GM10266 (cell line): ENCODE data around the gene F13A1.

Experiments
- DNase-seq: peaks from one replicate; pipeline ENCODE4 v3.0.0; 2012; ENCODE audit errors: extremely low spot score
- CTCF ChIP-seq: IDR thresholded peaks from 2 replicates; pipeline ENCODE4 v1.5.1; 2012; ENCODE audit warnings: mild to moderate bottlenecking, low read depth; ENCODE audit not compliant: control insufficient read depth, insufficient read depth; ENCODE audit errors: missing control alignments

F13A1 gene

DNA sequence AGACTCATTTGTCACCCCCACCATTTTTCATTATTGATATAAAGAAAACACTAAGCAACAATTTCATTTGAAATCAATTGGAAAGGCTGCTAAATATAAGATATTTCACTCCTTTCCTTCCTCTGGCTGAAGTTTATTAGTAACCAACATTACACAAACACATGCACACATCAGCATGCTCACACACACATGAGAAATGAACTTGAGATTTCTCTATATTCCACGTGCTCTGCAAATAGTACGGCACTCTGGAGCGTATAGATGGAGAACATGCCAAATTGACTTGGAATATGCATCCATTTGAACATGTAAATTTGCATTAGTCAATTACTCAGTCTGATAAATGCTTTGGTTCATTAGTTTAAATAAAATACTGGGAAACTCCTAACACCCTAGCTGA lies 37.1 kb upstream of the F13A1 start:
- no peak for DNase-seq
- TF ChIP-seq CTCF, result no peak

DNA sequence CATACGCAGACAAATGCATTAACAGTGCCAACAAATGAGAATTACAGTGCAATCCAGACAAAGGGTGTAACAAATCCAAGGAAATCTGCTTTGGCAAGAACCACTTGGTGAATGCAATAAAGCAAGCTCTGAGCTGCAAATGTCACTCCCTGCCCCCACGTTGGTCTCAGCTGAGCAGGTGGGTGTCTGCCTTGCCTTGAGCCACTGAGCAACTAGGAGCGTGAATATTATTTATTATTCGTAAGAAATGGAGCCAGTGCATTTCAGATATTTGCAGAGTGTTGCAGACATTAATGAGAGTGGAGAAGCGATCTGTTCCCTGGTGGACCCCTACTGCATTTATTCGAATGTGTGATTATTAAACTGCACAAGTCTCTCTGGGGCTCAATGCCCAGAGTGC lies 36.6 kb upstream of the F13A1 start:
- DNase-seq, result no peak
- no peak for TF ChIP-seq CTCF

DNA sequence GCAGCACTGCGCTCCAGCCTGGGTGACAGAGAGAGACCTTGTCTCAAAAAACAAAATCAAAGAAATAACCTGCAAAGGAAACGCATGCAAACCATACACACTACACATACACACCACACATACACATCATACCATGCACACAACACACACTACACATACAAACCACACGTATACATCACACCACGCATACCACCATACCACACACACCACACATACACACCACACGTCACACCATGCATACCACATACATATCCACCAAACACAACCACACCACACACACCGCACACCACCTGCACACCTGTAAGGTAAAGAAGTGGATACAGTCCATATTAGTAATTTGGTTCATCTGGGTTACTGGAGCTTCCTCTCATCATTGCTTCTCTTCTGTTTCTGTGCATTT lies 32.3 kb upstream of the F13A1 start:
- DNase-seq, result no peak
- no peak for TF ChIP-seq CTCF

GRCh38 chr6:6351511-6352025 lies 31.1 kb upstream of the F13A1 start:
- no peak for DNase-seq
- TF ChIP-seq CTCF, result no peak

DNA sequence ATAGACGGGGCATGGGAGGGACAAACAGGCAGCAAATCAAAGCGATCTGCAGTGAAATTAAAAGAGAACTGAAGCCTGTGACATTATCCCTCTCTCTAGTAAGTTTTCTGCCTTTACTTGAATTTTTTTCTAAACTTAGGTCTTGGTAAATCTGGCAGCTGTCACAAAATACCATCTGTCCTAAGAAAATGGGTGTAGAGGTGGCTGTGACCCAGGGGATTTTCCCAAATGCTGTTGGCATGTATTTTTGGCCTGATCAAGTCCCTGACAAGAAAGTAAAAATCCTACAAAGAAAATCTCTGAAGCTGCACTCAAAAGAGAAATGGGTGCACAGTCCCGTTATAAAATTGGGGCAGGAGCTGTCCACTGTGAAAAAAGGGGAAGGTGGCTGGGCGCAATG lies 30.2 kb upstream of the F13A1 start:
- no peak for DNase-seq
- TF ChIP-seq CTCF, result no peak

DNA sequence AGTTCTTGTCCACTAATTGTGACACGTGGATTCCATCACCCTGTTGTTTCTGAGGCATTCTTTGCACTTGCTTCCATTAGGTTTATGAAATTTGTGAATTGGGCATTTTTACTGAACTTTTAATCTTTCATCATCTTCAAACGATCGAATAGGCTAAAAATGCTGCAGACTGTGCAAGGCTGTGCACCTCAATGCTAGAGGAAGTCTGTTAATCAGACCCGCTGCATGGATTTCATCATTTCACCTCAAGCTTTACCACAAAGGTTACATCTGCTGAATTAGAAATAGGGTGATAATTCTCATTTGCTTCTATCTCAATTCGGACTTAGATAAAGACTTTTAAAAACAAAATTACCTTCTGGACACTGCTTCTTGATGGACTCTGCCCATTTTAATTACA lies 27.8 kb upstream of the F13A1 start:
- no peak for TF ChIP-seq CTCF
- DNase-seq, result no peak

DNA sequence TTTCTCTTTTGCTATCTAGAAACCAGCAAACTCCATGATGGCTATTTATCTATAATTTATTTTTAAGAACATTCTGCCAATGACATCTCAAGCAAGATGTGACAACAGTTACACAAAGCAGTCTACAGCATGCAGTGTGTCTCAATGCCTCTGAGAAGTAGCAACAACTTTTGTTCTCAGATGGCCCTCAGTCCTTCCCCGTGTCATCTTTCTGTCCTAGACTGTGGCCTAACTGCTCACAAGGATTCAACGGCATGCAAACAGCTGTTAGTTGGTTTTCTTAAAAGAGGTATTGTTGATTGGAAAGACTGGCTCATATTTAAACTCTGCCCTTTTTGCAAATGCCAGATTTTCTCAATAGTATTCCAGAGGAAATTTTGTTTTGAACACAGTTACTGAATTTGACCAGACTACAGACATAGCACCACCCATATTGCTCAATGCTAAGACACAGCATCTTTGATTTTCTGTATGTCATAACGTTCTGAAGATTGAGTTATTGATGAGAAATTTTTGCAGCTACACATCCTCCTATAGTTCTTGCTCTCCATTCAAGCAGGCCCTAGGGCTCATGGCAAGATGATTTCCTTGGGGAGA lies 26.1 kb upstream of the F13A1 start:
- TF ChIP-seq CTCF, result no peak
- DNase-seq, result no peak
